ENCODE measurements around the gene TYK2. TPM values are rescaled to one million over a fixed set of nuclear protein-coding genes. Genes with fewer than 3 reads are reported as not detected.
A peak's percentile ranks its signal among the peaks of the same experiment; 100 is the strongest.

Gene TYK2
- total RNA-seq, 6 donors from 2014 or later = 91.5 to 569 (median 152) TPM

DNA sequence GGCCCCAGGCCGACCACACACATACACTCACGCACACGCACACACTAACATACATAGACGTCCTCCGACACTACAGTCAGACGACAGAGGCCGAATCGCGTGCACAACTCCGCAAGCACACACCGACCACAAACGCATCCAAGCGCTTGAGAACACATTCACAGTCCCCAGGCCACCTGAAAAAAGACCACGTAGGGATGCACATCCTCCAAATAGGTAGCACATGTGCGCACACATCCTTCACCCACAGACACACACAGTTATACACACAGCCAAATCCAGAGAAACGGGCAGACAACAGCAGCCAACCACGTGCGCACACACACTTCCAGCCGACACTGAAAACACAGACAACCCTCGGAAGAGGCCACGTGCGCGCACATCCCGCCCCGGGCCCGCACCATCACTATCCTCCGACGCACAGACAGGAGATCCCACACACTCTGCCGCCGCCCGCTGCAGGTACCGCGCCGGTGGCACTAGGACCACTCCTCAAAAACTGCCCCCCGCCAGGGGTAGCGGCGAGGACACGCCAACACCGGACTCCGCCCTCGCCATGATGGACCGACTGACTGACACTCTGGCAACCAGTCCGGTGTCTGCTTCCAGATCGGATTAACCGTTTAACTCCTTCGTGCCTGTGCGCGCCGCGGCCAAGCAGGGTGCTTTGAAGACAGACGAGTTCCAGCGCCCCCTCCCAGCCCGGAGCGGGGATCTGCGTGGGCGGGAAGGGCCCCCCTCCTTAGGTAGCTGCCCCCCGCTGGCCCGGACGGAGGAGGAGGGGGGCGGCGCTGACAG, 39.5 kb upstream of the TYK2 start:
- Histone ChIP-seq H3K27me3 (peaks cover 2 to 63% (median 41%) of the 10 kb centered on the region in 4 donors), H3K36me3 (no peaks in the 10 kb centered on the region), H3K9me3 (peaks cover 0 to 3% (median 0%) of the 10 kb centered on the region in 4 donors), H3K4me3 (peak overlapping the region in 3 of 4 donors; percentile 20 to 30 (median 26)), H3K4me1 (peaks cover 54 to 75% (median 62%) of the 10 kb centered on the region in 4 donors), H3K27ac (no peak overlapping the region)
- WGBS, 2 donors = 1 to 7% methylated on average over 13 to 50 of the region's 61 CpGs
- ATAC-seq (ENCODE audit: low FRiP score in 2 of 2) (no peak), DNase-seq (peak in 1 of 2 donors; percentile 82)
- TF ChIP-seq EP300 (IDR thresholded peaks at IDR 0.05) (no peak), POLR2A (IDR thresholded peaks at IDR 0.05) (no peak), POLR2AphosphoS5 (IDR thresholded peaks at IDR 0.05) (no peak)
- TF ChIP-seq, protein P1, sequence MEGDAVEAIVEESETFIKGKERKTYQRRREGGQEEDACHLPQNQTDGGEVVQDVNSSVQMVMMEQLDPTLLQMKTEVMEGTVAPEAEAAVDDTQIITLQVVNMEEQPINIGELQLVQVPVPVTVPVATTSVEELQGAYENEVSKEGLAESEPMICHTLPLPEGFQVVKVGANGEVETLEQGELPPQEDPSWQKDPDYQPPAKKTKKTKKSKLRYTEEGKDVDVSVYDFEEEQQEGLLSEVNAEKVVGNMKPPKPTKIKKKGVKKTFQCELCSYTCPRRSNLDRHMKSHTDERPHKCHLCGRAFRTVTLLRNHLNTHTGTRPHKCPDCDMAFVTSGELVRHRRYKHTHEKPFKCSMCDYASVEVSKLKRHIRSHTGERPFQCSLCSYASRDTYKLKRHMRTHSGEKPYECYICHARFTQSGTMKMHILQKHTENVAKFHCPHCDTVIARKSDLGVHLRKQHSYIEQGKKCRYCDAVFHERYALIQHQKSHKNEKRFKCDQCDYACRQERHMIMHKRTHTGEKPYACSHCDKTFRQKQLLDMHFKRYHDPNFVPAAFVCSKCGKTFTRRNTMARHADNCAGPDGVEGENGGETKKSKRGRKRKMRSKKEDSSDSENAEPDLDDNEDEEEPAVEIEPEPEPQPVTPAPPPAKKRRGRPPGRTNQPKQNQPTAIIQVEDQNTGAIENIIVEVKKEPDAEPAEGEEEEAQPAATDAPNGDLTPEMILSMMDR (IDR thresholded peaks at IDR 0.05) = no peak

DNA sequence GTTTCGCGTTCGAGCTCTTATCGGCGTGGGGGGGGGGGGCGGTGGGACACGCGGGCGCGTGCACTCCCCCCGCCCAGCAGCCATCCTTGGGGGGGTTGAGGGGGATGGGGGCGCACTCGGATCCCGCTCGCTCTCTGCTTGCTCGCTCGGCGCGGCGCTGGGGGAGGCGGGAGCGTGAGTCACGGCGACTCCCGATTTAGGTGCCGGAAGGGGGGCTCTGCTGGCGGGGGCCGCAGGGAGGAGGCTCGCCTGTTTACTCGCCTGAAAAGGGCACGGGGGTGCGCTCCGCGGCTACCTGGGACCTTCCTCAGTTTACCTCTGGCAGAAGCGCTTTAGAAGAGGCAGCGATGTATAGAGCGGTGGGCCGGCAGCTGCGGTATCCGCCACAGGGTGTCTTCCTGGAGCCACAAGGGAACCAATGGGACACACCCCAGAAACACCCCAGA, 38.9 kb upstream of the TYK2 start:
- Histone ChIP-seq H3K27ac (no peak overlapping the region), H3K4me1 (peaks cover 47 to 69% (median 56%) of the 10 kb centered on the region in 4 donors), H3K36me3 (no peaks in the 10 kb centered on the region), H3K4me3 (no peak overlapping the region), H3K27me3 (peaks cover 2 to 63% (median 41%) of the 10 kb centered on the region in 4 donors), H3K9me3 (peaks cover 0 to 3% (median 1%) of the 10 kb centered on the region in 4 donors)
- 1 to 2% methylated on average over 11 to 37 of the region's 40 CpGs for whole genome bisulfite sequencing, 2 donors
- ATAC-seq (ENCODE audit: low FRiP score in 2 of 2) (no peak), DNase-seq (peak in 1 of 2 donors; percentile 87)
- TF ChIP-seq, protein P1 (IDR thresholded peaks at IDR 0.05) = no peak
- TF ChIP-seq EP300 (IDR thresholded peaks at IDR 0.05) = no peak
- TF ChIP-seq POLR2A (IDR thresholded peaks at IDR 0.05) = no peak
- no peak for TF ChIP-seq POLR2AphosphoS5 (IDR thresholded peaks at IDR 0.05)

DNA sequence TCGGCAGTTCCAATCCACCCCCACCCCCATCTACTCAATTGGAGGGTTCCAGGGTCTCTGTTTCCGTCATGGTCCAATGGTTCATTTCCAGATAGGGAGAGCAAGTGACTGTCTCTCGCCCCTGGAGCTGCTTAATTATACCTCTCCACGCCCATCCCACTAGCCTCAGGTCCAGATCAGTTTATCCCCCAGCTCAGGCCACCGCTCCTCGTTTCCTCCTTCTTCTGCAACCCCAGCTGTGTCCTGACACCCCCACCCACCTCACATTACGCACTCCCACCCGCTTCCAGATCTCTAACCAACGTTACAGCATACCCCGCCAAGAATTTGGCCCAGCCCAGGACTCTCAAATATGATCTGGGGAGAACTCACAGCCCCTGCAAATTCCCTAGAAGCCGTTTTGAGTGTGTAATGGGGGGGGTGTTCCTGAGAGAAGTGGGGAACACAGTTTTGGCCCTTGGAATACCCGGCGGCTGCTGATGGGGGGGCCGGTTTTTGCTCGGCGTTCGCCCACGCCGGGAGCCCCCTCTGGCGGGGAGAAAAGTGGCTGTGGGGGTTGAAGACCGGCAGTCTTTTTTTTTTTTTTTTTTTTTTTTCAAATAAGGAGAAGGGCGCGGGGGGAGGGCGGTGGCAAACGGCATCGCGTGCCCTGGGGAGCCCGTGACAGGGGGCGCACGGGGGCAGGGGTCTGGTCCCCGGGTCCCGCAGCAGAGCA, 38.3 kb upstream of the TYK2 start:
- H3K36me3 ChIP-seq = no peaks in the 10 kb centered on the region

DNA sequence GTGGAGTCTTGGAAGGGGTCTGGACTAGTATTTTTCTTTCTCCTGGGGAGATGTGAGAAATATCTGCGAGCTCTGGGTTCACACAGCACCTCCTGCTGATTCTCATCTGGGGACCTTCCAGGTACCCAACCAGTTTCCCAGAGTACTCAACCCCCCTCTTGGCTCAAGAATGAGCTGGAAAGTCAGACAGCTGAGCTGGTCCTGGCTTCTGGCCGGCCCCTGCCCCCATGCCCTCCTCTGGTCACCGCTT, 37.8 kb upstream of the TYK2 start:
- Histone ChIP-seq H3K27ac (no peak overlapping the region), H3K4me1 (peaks cover 42 to 62% (median 49%) of the 10 kb centered on the region in 4 donors), H3K36me3 (no peaks in the 10 kb centered on the region), H3K9me3 (peaks cover 0 to 3% (median 1%) of the 10 kb centered on the region in 4 donors), H3K4me3 (no peak overlapping the region), H3K27me3 (peaks cover 2 to 63% (median 41%) of the 10 kb centered on the region in 4 donors)
- ATAC-seq (ENCODE audit: low FRiP score in 2 of 2) = no peak
- 11 to 23% methylated on average over 3 of the region's 3 CpGs for WGBS, 2 donors
- TF ChIP-seq, protein P1 (IDR thresholded peaks at IDR 0.05) = no peak
- TF ChIP-seq EP300 (IDR thresholded peaks at IDR 0.05) (no peak), POLR2A (IDR thresholded peaks at IDR 0.05) (no peak), POLR2AphosphoS5 (IDR thresholded peaks at IDR 0.05) (no peak)
- no peak for DNase-seq

More for the DNA sequence above, 38.3 kb upstream of the TYK2 start:
- DNase-seq (peak in 1 of 2 donors; percentile 69), ATAC-seq (ENCODE audit: low FRiP score in 2 of 2) (no peak)
- Histone ChIP-seq H3K9me3 (peaks cover 0 to 3% (median 1%) of the 10 kb centered on the region in 4 donors), H3K27me3 (peaks cover 2 to 63% (median 41%) of the 10 kb centered on the region in 4 donors), H3K27ac (no peak overlapping the region), H3K4me1 (peaks cover 42 to 63% (median 51%) of the 10 kb centered on the region in 4 donors), H3K4me3 (no peak overlapping the region)
- WGBS, 2 donors = 3 to 4% methylated on average over 25 to 30 of the region's 32 CpGs
- TF ChIP-seq POLR2AphosphoS5 (IDR thresholded peaks at IDR 0.05) (no peak), EP300 (IDR thresholded peaks at IDR 0.05) (no peak), POLR2A (IDR thresholded peaks at IDR 0.05) (no peak)
- TF ChIP-seq, protein P1 (IDR thresholded peaks at IDR 0.05) = no peak
